ENCODE results near the gene CAPZA2. TPM values are rescaled to one million over a fixed set of nuclear protein-coding genes. Genes with fewer than 3 reads are reported as not detected.
A peak's percentile ranks its signal among the peaks of the same experiment; 100 is the strongest.

Gene CAPZA2
- total and polyA plus RNA-seq, 10 of the 15 experiments (the other 5 are each of a cell fraction or from before 2014, with no cell fraction given) = 50.0 to 379 (median 117) TPM

DNA sequence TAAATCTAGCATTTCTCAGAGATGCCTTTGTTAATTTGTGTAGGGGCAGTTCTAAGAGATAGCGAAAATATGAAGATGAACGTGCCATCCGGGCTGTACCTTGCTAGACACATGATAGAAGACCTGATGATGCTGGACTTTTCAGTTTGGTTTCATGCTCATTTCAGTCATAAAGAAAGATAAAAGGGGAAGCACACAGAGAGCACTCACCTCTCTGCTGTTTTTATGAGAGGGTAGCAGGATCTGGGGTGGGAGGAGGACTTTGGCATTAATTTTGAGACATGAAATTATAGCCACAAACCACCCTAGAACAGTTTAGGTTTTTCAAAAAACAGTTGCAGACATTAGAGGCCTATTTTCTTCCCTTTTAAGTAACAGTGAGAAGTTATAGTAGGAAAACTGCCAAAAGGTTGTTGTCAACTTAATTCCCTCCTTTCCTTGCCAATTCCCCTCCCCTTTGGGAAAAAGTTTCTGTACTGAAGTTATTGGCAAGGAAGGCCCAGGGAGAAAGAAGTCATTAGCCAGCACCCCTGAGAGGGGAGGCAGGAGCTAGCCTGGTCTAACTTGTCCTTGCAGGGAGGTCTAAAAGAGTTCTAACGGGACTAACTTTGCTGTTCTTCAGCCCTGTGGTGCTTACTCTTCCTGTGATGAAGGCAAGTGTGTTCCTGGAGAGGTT lies 93.6 kb downstream of the CAPZA2 start (continued):
- TF ChIP-seq CHD1 (IDR thresholded peaks at IDR 0.05; ENCODE audit: low read depth, low read length) = no peak
- no peak for TF ChIP-seq GATAD2B (conservative IDR thresholded peaks at IDR 0.05; ENCODE audit: low read depth)
- TF ChIP-seq, protein P1, sequence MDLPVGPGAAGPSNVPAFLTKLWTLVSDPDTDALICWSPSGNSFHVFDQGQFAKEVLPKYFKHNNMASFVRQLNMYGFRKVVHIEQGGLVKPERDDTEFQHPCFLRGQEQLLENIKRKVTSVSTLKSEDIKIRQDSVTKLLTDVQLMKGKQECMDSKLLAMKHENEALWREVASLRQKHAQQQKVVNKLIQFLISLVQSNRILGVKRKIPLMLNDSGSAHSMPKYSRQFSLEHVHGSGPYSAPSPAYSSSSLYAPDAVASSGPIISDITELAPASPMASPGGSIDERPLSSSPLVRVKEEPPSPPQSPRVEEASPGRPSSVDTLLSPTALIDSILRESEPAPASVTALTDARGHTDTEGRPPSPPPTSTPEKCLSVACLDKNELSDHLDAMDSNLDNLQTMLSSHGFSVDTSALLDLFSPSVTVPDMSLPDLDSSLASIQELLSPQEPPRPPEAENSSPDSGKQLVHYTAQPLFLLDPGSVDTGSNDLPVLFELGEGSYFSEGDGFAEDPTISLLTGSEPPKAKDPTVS (IDR thresholded peaks at IDR 0.05; ENCODE audit: low read depth, low read length) = no peak
- TF ChIP-seq, protein P2, sequence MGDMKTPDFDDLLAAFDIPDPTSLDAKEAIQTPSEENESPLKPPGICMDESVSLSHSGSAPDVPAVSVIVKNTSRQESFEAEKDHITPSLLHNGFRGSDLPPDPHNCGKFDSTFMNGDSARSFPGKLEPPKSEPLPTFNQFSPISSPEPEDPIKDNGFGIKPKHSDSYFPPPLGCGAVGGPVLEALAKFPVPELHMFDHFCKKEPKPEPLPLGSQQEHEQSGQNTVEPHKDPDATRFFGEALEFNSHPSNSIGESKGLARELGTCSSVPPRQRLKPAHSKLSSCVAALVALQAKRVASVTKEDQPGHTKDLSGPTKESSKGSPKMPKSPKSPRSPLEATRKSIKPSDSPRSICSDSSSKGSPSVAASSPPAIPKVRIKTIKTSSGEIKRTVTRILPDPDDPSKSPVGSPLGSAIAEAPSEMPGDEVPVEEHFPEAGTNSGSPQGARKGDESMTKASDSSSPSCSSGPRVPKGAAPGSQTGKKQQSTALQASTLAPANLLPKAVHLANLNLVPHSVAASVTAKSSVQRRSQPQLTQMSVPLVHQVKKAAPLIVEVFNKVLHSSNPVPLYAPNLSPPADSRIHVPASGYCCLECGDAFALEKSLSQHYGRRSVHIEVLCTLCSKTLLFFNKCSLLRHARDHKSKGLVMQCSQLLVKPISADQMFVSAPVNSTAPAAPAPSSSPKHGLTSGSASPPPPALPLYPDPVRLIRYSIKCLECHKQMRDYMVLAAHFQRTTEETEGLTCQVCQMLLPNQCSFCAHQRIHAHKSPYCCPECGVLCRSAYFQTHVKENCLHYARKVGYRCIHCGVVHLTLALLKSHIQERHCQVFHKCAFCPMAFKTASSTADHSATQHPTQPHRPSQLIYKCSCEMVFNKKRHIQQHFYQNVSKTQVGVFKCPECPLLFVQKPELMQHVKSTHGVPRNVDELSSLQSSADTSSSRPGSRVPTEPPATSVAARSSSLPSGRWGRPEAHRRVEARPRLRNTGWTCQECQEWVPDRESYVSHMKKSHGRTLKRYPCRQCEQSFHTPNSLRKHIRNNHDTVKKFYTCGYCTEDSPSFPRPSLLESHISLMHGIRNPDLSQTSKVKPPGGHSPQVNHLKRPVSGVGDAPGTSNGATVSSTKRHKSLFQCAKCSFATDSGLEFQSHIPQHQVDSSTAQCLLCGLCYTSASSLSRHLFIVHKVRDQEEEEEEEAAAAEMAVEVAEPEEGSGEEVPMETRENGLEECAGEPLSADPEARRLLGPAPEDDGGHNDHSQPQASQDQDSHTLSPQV (IDR thresholded peaks at IDR 0.05) = no peak
- TF ChIP-seq, protein P3, sequence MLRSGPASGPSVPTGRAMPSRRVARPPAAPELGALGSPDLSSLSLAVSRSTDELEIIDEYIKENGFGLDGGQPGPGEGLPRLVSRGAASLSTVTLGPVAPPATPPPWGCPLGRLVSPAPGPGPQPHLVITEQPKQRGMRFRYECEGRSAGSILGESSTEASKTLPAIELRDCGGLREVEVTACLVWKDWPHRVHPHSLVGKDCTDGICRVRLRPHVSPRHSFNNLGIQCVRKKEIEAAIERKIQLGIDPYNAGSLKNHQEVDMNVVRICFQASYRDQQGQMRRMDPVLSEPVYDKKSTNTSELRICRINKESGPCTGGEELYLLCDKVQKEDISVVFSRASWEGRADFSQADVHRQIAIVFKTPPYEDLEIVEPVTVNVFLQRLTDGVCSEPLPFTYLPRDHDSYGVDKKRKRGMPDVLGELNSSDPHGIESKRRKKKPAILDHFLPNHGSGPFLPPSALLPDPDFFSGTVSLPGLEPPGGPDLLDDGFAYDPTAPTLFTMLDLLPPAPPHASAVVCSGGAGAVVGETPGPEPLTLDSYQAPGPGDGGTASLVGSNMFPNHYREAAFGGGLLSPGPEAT (IDR thresholded peaks at IDR 0.05; ENCODE audit: low read depth) = peak; percentile 87
- peak; percentile 91; the same call in 1 of the 2 replicates for TF ChIP-seq CBX5 (IDR thresholded peaks at IDR 0.05; ENCODE audit: low read depth)
- TF ChIP-seq, protein P4, sequence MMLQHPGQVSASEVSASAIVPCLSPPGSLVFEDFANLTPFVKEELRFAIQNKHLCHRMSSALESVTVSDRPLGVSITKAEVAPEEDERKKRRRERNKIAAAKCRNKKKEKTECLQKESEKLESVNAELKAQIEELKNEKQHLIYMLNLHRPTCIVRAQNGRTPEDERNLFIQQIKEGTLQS (IDR thresholded peaks at IDR 0.05; ENCODE audit: borderline replicate concordance, extremely low read depth, low read depth, low read length) = no peak
- no peak for TF ChIP-seq SP1 (IDR thresholded peaks at IDR 0.05; ENCODE audit: low read depth, low read length)
- no peak for TF ChIP-seq PAX8 (IDR thresholded peaks at IDR 0.05)
- no peak; the same call in 1 of the 2 replicates for TF ChIP-seq SMARCA5 (IDR thresholded peaks at IDR 0.05)
- TF ChIP-seq RAD51 (IDR thresholded peaks at IDR 0.05) = peak; percentile 74
- no peak for TF ChIP-seq TARDBP (IDR thresholded peaks at IDR 0.05; ENCODE audit: borderline replicate concordance)
- TF ChIP-seq, protein P5, sequence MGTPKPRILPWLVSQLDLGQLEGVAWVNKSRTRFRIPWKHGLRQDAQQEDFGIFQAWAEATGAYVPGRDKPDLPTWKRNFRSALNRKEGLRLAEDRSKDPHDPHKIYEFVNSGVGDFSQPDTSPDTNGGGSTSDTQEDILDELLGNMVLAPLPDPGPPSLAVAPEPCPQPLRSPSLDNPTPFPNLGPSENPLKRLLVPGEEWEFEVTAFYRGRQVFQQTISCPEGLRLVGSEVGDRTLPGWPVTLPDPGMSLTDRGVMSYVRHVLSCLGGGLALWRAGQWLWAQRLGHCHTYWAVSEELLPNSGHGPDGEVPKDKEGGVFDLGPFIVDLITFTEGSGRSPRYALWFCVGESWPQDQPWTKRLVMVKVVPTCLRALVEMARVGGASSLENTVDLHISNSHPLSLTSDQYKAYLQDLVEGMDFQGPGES (IDR thresholded peaks at IDR 0.05) = no peak
- TF ChIP-seq, protein P6, sequence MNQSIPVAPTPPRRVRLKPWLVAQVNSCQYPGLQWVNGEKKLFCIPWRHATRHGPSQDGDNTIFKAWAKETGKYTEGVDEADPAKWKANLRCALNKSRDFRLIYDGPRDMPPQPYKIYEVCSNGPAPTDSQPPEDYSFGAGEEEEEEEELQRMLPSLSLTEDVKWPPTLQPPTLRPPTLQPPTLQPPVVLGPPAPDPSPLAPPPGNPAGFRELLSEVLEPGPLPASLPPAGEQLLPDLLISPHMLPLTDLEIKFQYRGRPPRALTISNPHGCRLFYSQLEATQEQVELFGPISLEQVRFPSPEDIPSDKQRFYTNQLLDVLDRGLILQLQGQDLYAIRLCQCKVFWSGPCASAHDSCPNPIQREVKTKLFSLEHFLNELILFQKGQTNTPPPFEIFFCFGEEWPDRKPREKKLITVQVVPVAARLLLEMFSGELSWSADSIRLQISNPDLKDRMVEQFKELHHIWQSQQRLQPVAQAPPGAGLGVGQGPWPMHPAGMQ (IDR thresholded peaks at IDR 0.05; ENCODE audit: borderline replicate concordance) = no peak
- TF ChIP-seq, protein P7, sequence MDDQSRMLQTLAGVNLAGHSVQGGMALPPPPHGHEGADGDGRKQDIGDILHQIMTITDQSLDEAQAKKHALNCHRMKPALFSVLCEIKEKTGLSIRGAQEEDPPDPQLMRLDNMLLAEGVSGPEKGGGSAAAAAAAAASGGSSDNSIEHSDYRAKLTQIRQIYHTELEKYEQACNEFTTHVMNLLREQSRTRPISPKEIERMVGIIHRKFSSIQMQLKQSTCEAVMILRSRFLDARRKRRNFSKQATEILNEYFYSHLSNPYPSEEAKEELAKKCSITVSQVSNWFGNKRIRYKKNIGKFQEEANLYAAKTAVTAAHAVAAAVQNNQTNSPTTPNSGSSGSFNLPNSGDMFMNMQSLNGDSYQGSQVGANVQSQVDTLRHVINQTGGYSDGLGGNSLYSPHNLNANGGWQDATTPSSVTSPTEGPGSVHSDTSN (IDR thresholded peaks at IDR 0.05; ENCODE audit: insufficient replicate concordance, low read depth, low read length) = peak; percentile 8
- no peak for TF ChIP-seq EGR1 (IDR thresholded peaks at IDR 0.05; ENCODE audit: borderline replicate concordance in 1 of 2, low read depth in 2 of 2, low read length in 2 of 2)
- TF ChIP-seq PML (IDR thresholded peaks at IDR 0.05; ENCODE audit: low read length) = peak; percentile 71; the same call in 1 of the 2 replicates
- peak; percentile 89 for TF ChIP-seq JUND (IDR thresholded peaks at IDR 0.05; ENCODE audit: low read depth, low read length)

Data from GM12878 (cell line).